RPMI8226 (cell line): ENCODE results near the gene SDHAF4.
"Not testable (repeated sequence)": the region's sequence is repeated elsewhere in the genome, so short reads cannot be mapped to it uniquely, and the experiment has no call there.

ENCODE experiments used
- DNase-seq: peaks from one replicate; pipeline ENCODE4 v3.0.0-alpha.2; 2015

Gene SDHAF4

GRCh38 chr6:70593118-70593486, 26.4 kb downstream of the SDHAF4 start:
- no peak for DNase-seq

- DNase-seq: no peak
Observed at GRCh38 chr6:70599187-70599586, 32.5 kb downstream of the SDHAF4 start.

- DNase-seq: no peak
Observed at GRCh38 chr6:70601014-70601413, 34.3 kb downstream of the SDHAF4 start.

- no peak for DNase-seq
Observed at GRCh38 chr6:70604254-70604653, 37.5 kb downstream of the SDHAF4 start.

GRCh38 chr6:70607371-70607770, 40.6 kb downstream of the SDHAF4 start:
- not testable (repeated sequence) for DNase-seq

GRCh38 chr6:70609181-70609580, 42.5 kb downstream of the SDHAF4 start:
- not testable (repeated sequence) for DNase-seq

GRCh38 chr6:70616728-70617260, 50.1 kb downstream of the SDHAF4 start:
- no peak for DNase-seq

GRCh38 chr6:70620746-70621145, 54.0 kb downstream of the SDHAF4 start:
- no peak for DNase-seq

GRCh38 chr6:70622461-70622860, 55.7 kb downstream of the SDHAF4 start:
- DNase-seq: no peak

GRCh38 chr6:70625436-70625835, 58.7 kb downstream of the SDHAF4 start:
- no peak for DNase-seq

GRCh38 chr6:70627500-70628254, 60.9 kb downstream of the SDHAF4 start:
- no peak for DNase-seq

- no peak for DNase-seq
Observed at GRCh38 chr6:70629929-70630328, 63.2 kb downstream of the SDHAF4 start.

GRCh38 chr6:70633870-70634269, 67.1 kb downstream of the SDHAF4 start:
- no peak for DNase-seq

GRCh38 chr6:70636596-70636995, 69.9 kb downstream of the SDHAF4 start:
- no peak for DNase-seq

- DNase-seq: no peak
Observed at GRCh38 chr6:70638468-70638867, 71.7 kb downstream of the SDHAF4 start.
